H1 (cell line): ENCODE measurements around the gene WWC1. TPM values are rescaled to one million over a fixed set of nuclear protein-coding genes. Genes with fewer than 3 reads are reported as not detected.

ENCODE experiments used
- CTCF ChIA-PET: fragments of 300-600 bp; sonication (Branson Sonifier 250); formaldehyde crosslinking; loops from one replicate; lab custom pipeline; 2021; ENCODE audit not compliant: partially characterized antibody; lab: Charles Lee
- POLR2A ChIA-PET: fragments of 300-600 bp; sonication (Branson Sonifier 250); formaldehyde crosslinking; loops from one replicate; lab custom pipeline; 2021; ENCODE audit warnings: inconsistent platforms; ENCODE audit not compliant: partially characterized antibody; lab: Charles Lee
- DNase-seq, 2 experiments: peaks; one replicate each; pipeline versions ENCODE4 v3.0.0 to v3.0.0-alpha.2; 2010 to 2022; ENCODE audit warnings: low spot score in 2 of 2, low read depth in 1 of 2, mixed read lengths in 1 of 2
- FAIRE-seq: peaks from 2 replicates; lab custom pipeline; 2011; peaks lifted over from hg19 to GRCh38; lab: Jason Lieb, UNC
- H2AFZ ChIP-seq: 2 replicates; pipeline ENCODE4 v1.8.1; 2012; ENCODE audit warnings: low read length, inconsistent platforms
- H2AK5ac ChIP-seq: 2 replicates; pipeline ENCODE4 v1.6.1; 2013; ENCODE audit warnings: low read depth, low read length
- H2BK120ac ChIP-seq: replicated peaks from 2 replicates; pipeline ENCODE3; 2013; ENCODE audit warnings: low read depth, low read length, inconsistent platforms
- H2BK12ac ChIP-seq: 2 replicates; pipeline ENCODE4 v1.6.1; 2013; ENCODE audit warnings: low read depth, low read length
- H2BK15ac ChIP-seq: 2 replicates; pipeline ENCODE4 v1.6.1; 2013; ENCODE audit warnings: low read length
- H2BK20ac ChIP-seq: 2 replicates; pipeline ENCODE4 v1.6.1; 2013; ENCODE audit warnings: low read length
- H2BK5ac ChIP-seq: 2 replicates; pipeline ENCODE4 v1.6.1; 2013; ENCODE audit warnings: low read depth, low read length
- H3K14ac ChIP-seq: 2 replicates; pipeline ENCODE4 v1.6.1; 2013; ENCODE audit warnings: inconsistent platforms; ENCODE audit not compliant: insufficient read length
- H3K18ac ChIP-seq: 2 replicates; pipeline ENCODE4 v1.6.1; 2013; ENCODE audit warnings: low read length; ENCODE audit errors: extremely low read depth
- H3K23ac ChIP-seq: 2 replicates; pipeline ENCODE4 v1.6.1; 2013; ENCODE audit warnings: inconsistent platforms; ENCODE audit not compliant: insufficient read length
- H3K23me2 ChIP-seq: 2 replicates; pipeline ENCODE4 v1.6.1; 2013; ENCODE audit warnings: low read depth, low read length
- H3K27ac ChIP-seq: 2 replicates; pipeline ENCODE4 v1.6.1; 2011; ENCODE audit warnings: low read depth, low read length, inconsistent platforms
- H3K27me3 ChIP-seq, 4 experiments: replicated peaks in 1 of 4; 1 replicate in 1 of 4; 2 replicates in 3 of 4; pipeline versions ENCODE4 v1.6.1 to v1.8.1; 2011 to 2013; ENCODE audit warnings: low read length in 3 of 4, mild to moderate bottlenecking in 3 of 4, inconsistent platforms in 2 of 4, mixed read lengths in 2 of 4, moderate library complexity in 1 of 4; ENCODE audit not compliant: control insufficient read depth in 3 of 4, insufficient read depth in 3 of 4; ENCODE audit errors: extremely low read depth in 1 of 4
- H3K36me3 ChIP-seq, 4 experiments: 2 replicates each; pipeline versions ENCODE4 v1.6.1 to v1.8.1; 2011 to 2013; ENCODE audit warnings: mild to moderate bottlenecking in 4 of 4, low read length in 3 of 4, moderate library complexity in 2 of 4, control low read depth in 1 of 4, inconsistent platforms in 1 of 4; ENCODE audit not compliant: insufficient read depth in 4 of 4, control insufficient read depth in 2 of 4
- H3K4ac ChIP-seq: replicated peaks from 2 replicates; pipeline ENCODE3; 2013; ENCODE audit warnings: low read length, low read depth, mixed read lengths, inconsistent platforms; ENCODE audit not compliant: insufficient read length
- H3K4me1 ChIP-seq, 4 experiments: replicated peaks in 1 of 4; 1 replicate in 1 of 4; 2 replicates in 3 of 4; pipeline versions ENCODE4 v1.6.1 to v1.8.1; 2011 to 2013; ENCODE audit warnings: low read length in 3 of 4, inconsistent platforms in 2 of 4, mixed read lengths in 1 of 4; ENCODE audit not compliant: insufficient read depth in 4 of 4, control insufficient read depth in 3 of 4
- H3K4me2 ChIP-seq, 2 experiments: 2 replicates each; pipeline versions ENCODE4 v1.6.1 to v1.8.1; 2011 to 2013; ENCODE audit warnings: low read depth in 2 of 2, low read length in 2 of 2, control low read depth in 1 of 2, inconsistent platforms in 1 of 2, mild to moderate bottlenecking in 1 of 2; ENCODE audit not compliant: insufficient read depth in 1 of 2
- H3K4me3 ChIP-seq, 4 experiments: fragments of 200-600, 300-600 bp in 1 of 4; sonication (generic), shearing (Covaris generic), sonication (Bioruptor Twin) in 1 of 4; 2 replicates each; pipeline versions ENCODE4 v1.5.1 to v1.8.1; 2011 to 2016; ENCODE audit warnings: low read length in 4 of 4, low read depth in 3 of 4, control low read depth in 2 of 4, inconsistent platforms in 2 of 4, mild to moderate bottlenecking in 2 of 4, mixed read lengths in 1 of 4, moderate library complexity in 1 of 4; ENCODE audit not compliant: insufficient read depth in 2 of 4; ENCODE audit errors: extremely low read depth in 1 of 4
- H3K56ac ChIP-seq: replicated peaks from 2 replicates; pipeline ENCODE3; 2013; ENCODE audit warnings: low read depth, mild to moderate bottlenecking, mixed read lengths, low read length, inconsistent platforms; ENCODE audit not compliant: insufficient read length
- H3K79me1 ChIP-seq: 2 replicates; pipeline ENCODE4 v1.6.1; 2013; ENCODE audit warnings: low read depth, low read length, control low read depth
- H3K79me2 ChIP-seq, 2 experiments: 2 replicates each; pipeline versions ENCODE4 v1.6.1 to v1.8.1; 2012 to 2013; ENCODE audit warnings: low read length in 2 of 2, mild to moderate bottlenecking in 2 of 2, inconsistent platforms in 1 of 2; ENCODE audit not compliant: insufficient read depth in 2 of 2, control insufficient read depth in 1 of 2
- H3K9ac ChIP-seq, 4 experiments: replicated peaks in 1 of 4; 1 replicate in 1 of 4; 2 replicates in 3 of 4; pipeline versions ENCODE4 v1.6.1 to v1.8.1; 2011 to 2013; ENCODE audit warnings: low read depth in 3 of 4, low read length in 3 of 4, control low read depth in 2 of 4, mild to moderate bottlenecking in 2 of 4, moderate library complexity in 2 of 4, inconsistent platforms in 1 of 4; ENCODE audit errors: extremely low read depth in 1 of 4
- H3K9me3 ChIP-seq, 2 experiments: 2 replicates each; pipeline versions ENCODE4 v1.6.1 to v1.8.1; 2012 to 2013; ENCODE audit warnings: mild to moderate bottlenecking in 2 of 2, moderate library complexity in 2 of 2, control low read depth in 1 of 2, inconsistent platforms in 1 of 2, low read depth in 1 of 2, low read length in 1 of 2, mixed read lengths in 1 of 2; ENCODE audit not compliant: insufficient read depth in 2 of 2
- H4K20me1 ChIP-seq, 2 experiments: replicated peaks in 1 of 2; 2 replicates each; pipeline versions ENCODE3 to v1.8.1; 2011 to 2013; ENCODE audit warnings: inconsistent platforms in 2 of 2, low read length in 2 of 2, mild to moderate bottlenecking in 1 of 2; ENCODE audit not compliant: insufficient read depth in 2 of 2, control insufficient read depth in 1 of 2
- H4K5ac ChIP-seq: 2 replicates; pipeline ENCODE4 v1.6.1; 2013; ENCODE audit warnings: low read length, low read depth, mixed read lengths, inconsistent platforms; ENCODE audit not compliant: insufficient read length
- H4K8ac ChIP-seq: 2 replicates; pipeline ENCODE4 v1.8.0; 2013; ENCODE audit warnings: mild to moderate bottlenecking, moderate library complexity, low read length, inconsistent platforms; ENCODE audit not compliant: insufficient read depth; ENCODE audit errors: extremely low read depth
- H4K91ac ChIP-seq: replicated peaks from 2 replicates; pipeline ENCODE3; 2013; ENCODE audit warnings: low read length, mixed read lengths, inconsistent platforms; ENCODE audit not compliant: insufficient read length
- EZH2 ChIP-seq: fragments of 200-600 bp; sonication (generic); IDR thresholded peaks from 2 replicates; pipeline ENCODE4 v1.7.1; 2012; ENCODE audit warnings: low read depth, mild to moderate bottlenecking, moderate library complexity, low read length, inconsistent platforms; ENCODE audit not compliant: severe bottlenecking
- HDAC2 ChIP-seq, 2 experiments: fragments of 300-600 bp in 1 of 2; sonication (generic) in 1 of 2; IDR thresholded peaks; 2 replicates each; pipeline ENCODE4 v1.6.1; 2011 to 2012; ENCODE audit warnings: low read depth in 2 of 2, low read length in 2 of 2, mild to moderate bottlenecking in 2 of 2, moderate library complexity in 2 of 2, borderline replicate concordance in 1 of 2, inconsistent platforms in 1 of 2
- JUND ChIP-seq: IDR thresholded peaks from 2 replicates; pipeline ENCODE4 v1.6.1; 2011; ENCODE audit warnings: mild to moderate bottlenecking, improper control_type of control experiment, low read length
- KDM5A ChIP-seq: fragments of 200-600 bp; IDR thresholded peaks from 2 replicates; pipeline ENCODE4 v1.7.1; 2012; ENCODE audit warnings: mild to moderate bottlenecking, low read length, inconsistent platforms, mixed read lengths
- SP4 ChIP-seq: IDR thresholded peaks from 2 replicates; pipeline ENCODE4 v1.6.1; 2012; ENCODE audit warnings: low read length, inconsistent platforms
- TCF12 ChIP-seq: IDR thresholded peaks from 2 replicates; pipeline ENCODE4 v1.6.1; 2011; ENCODE audit warnings: low read depth, mild to moderate bottlenecking, low read length
- WGBS, 2 experiments: shearing (Covaris generic) in 1 of 2; methylation state at CpG; one replicate each; pipeline versions ENCODE4 v1.1.6 to v1.1.7; 2013 to 2015; ENCODE audit warnings: low lambda C conversion rate in 2 of 2, mixed read lengths in 2 of 2, inconsistent platforms in 1 of 2, low coverage in 1 of 2, missing lambda C conversion rate in 1 of 2; ENCODE audit not compliant: insufficient replicate concordance in 2 of 2, insufficient coverage in 1 of 2, insufficient read length in 1 of 2; ENCODE audit errors: extremely low coverage in 1 of 2, missing lambda C conversion rate in 1 of 2; 5-methylcytosine and 5-hydroxymethylcytosine counted together
- polyA plus RNA-seq, 7 experiments: library from polyadenylated mRNA; depleted of rRNA in 3 of 7; stranded (reverse) in 5 of 7; unstranded in 2 of 7; fragments of >200 nt in 5 of 7; fragments of 200-250 nt in 2 of 7; gene quantifications; 1 replicate in 5 of 7; 2 replicates in 1 of 7; 4 replicates in 1 of 7; pipeline versions ENCODE4 v1.2.1 to v1.2.3, GENCODE V29; 2011 to 2013; ENCODE audit warnings: missing spikeins in 2 of 7, mixed read lengths in 2 of 7
- total RNA-seq: library from RNA; stranded (reverse); fragmentation: NEBNext Ultra II Directional; extraction: Animal tissue kit (Norgen Biotek cat#: 25700); gene quantifications from 2 replicates; pipeline ENCODE4 v1.2.1, GENCODE V29; 2021

The WWC1 gene
- total and polyA plus RNA-seq, 2 of the 8 experiments (the other 6 are each of a cell fraction or from before 2014, with no cell fraction given), result 16.4 to 41.1 TPM

DNA sequence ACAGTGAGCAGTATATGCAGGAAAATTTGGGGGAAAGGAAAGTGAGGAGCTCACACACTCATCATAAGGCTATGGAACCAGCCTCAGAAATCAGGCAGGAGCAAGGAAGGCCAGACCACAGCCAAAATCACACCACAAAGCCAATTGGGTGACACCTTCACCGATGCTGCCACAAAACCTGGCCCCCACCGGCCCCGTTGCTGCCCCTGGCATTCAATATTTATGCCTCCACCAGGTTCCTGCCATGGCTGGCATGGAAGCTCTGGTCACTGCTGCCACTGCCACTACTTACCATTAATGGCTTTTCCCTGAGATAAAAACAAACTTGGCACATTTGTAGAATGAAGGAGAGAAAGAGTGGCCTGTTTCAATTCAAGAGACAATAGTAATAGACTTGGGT, 166.1 kb downstream of the WWC1 start:
- Histone ChIP-seq H3K9ac (no peak overlapping the region), H2BK120ac (no peak overlapping the region), H3K27ac (no peak overlapping the region), H3K14ac (no peak overlapping the region), H2AK5ac (no peak overlapping the region), H2BK12ac (no peak overlapping the region), H3K79me1 (no peaks in the 10 kb centered on the region), H3K56ac (no peak overlapping the region), H3K4me3 (no peak overlapping the region), H3K4me2 (no peak overlapping the region), H2BK15ac (no peak overlapping the region), H3K4ac (no peak overlapping the region), H3K27me3 (no peaks in the 10 kb centered on the region), H3K4me1 (no peaks in the 10 kb centered on the region; a peak in 1 of 7 replicates), H3K18ac (no peak overlapping the region), H3K9me3 (no peaks in the 10 kb centered on the region), H3K79me2 (no peaks in the 10 kb centered on the region), H2BK5ac (no peak overlapping the region; the same call in 1 of the 2 replicates), H2BK20ac (no peak overlapping the region), H3K36me3 (peaks cover 2 to 49% (median 31%) of the 10 kb centered on the region in 4 experiments; a peak in 7 of 8 replicates), H4K20me1 (no peaks in the 10 kb centered on the region), H4K5ac (no peak overlapping the region), H4K91ac (no peak overlapping the region), H3K23me2 (no peaks in the 10 kb centered on the region), H3K23ac (no peak overlapping the region), H4K8ac (peak overlapping the region; percentile 63; the same call in 1 of the 2 replicates), H2AFZ (no peak overlapping the region)
- 90% methylated on average over 3 of the region's 3 CpGs; no CpG with 5 or more reads in 1 of the 2 experiments for WGBS, 2 experiments
- TF ChIP-seq SP4 (no peak), HDAC2 (IDR thresholded peaks at IDR 0.05; ENCODE audit: borderline replicate concordance in 1 of 2, low read depth in 2 of 2, low read length in 2 of 2) (no peak), KDM5A (no peak), JUND (no peak), EZH2 (no peak), TCF12 (no peak)
- POLR2A ChIA-PET, result no interaction called here
- CTCF ChIA-PET, result interaction anchor here (1.0 to 1.2 kb wide), 4 partner anchors 14 to 188 kb away, joined by 3 to 4 read pairs (median 3); partner anchors contain the start of gene RARS1
- DNase-seq (no peak), FAIRE-seq (no peak)
